Measurements from ENCODE around the gene ATP6V1F.

Gene ATP6V1F

DNA sequence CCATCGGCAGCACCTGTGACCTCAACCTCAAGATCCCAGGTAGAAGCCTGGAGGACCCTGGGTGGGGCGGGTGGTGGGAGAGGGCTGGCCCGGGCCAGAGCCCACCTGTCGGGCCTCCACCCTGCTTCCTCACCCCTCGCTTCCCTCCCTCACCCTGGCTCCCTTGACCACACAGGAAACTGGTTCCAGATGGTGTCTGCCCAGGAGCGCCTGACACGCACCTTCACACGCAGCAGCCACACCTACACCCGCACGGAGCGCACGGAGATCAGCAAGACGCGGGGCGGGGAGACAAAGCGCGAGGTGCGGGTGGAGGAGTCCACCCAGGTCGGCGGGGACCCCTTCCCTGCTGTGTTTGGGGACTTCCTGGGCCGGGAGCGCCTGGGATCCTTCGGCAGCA, 8.9 kb upstream of the ATP6V1F start:
- TF ChIP-seq, protein P1, sequence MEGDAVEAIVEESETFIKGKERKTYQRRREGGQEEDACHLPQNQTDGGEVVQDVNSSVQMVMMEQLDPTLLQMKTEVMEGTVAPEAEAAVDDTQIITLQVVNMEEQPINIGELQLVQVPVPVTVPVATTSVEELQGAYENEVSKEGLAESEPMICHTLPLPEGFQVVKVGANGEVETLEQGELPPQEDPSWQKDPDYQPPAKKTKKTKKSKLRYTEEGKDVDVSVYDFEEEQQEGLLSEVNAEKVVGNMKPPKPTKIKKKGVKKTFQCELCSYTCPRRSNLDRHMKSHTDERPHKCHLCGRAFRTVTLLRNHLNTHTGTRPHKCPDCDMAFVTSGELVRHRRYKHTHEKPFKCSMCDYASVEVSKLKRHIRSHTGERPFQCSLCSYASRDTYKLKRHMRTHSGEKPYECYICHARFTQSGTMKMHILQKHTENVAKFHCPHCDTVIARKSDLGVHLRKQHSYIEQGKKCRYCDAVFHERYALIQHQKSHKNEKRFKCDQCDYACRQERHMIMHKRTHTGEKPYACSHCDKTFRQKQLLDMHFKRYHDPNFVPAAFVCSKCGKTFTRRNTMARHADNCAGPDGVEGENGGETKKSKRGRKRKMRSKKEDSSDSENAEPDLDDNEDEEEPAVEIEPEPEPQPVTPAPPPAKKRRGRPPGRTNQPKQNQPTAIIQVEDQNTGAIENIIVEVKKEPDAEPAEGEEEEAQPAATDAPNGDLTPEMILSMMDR (conservative IDR thresholded peaks at IDR 0.05) = no peak
- no peak for TF ChIP-seq ZFX (IDR thresholded peaks at IDR 0.05)
- no peak overlapping the region for H3K27ac ChIP-seq

DNA sequence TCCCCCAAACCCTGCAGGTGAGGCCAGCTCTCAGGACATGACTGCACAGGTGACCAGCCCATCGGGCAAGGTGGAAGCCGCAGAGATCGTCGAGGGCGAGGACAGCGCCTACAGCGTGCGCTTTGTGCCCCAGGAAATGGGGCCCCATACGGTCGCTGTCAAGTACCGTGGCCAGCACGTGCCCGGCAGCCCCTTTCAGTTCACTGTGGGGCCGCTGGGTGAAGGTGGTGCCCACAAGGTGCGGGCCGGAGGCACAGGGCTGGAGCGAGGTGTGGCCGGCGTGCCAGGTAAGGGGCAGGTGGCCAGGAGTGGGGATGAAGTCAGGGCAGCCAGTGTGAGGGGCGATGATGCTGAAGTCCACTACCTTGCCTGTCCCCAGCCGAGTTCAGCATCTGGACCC, 8.3 kb upstream of the ATP6V1F start:
- TF ChIP-seq, protein P1 (conservative IDR thresholded peaks at IDR 0.05) = no peak
- TF ChIP-seq ZFX (IDR thresholded peaks at IDR 0.05) = no peak
- H3K27ac ChIP-seq = no peak overlapping the region

DNA sequence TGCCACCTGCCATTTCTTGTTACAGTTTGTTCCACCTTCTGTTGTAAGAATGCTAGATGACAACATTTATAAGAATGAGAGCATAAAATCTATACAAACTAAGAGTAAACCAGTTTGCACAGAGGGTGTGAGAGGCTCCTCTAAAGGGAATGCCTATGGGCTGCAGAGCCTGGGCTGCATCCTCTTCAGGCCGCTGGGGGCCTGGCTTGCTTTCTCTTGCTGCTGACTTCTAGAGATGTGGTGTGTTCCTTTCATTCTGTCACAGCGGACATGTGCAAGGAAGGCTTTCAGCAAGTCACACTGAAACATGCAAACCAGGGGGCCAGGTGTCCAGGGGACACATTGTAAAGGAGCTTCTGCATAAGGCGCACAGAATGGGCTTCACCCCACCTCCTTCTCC, 7.1 kb upstream of the ATP6V1F start:
- TF ChIP-seq ZFX (IDR thresholded peaks at IDR 0.05) = no peak
- TF ChIP-seq, protein P1 (conservative IDR thresholded peaks at IDR 0.05) = no peak
- H3K27ac ChIP-seq = no peak overlapping the region

DNA sequence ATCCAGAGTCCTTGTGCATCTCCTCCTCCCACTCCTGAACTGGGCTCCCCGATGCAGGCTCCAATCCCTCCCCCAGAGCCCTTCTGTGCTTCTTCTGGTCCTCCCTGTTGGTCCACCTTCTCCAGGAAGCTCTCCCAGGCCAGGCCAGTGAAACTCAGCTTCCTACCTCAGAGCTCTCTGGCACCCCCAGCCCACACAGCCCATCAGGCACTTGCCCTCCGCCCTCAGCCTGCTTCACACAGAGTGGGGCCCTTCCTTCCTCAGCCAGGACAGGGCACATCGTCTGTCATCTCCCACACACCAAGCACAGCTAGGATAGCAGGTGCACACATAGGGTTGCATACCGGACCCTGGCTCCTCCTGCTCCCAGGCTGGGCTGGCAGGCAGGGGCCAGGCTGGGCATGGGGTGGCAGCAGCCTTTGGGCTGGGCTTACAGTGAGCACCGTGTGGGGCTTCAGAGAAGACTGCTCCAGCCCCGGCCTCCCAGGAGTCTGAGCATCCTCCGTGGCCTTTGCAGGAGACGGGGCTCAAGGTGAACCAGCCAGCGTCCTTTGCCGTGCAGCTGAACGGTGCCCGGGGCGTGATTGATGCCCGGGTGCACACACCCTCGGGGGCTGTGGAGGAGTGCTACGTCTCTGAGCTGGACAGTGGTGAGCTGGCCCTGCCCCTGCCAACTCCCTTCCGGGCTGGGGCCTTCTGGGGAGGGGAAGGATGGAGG, 6.5 kb upstream of the ATP6V1F start:
- no peak overlapping the region for H3K27ac ChIP-seq
- no peak for TF ChIP-seq ZFX (IDR thresholded peaks at IDR 0.05)

DNA sequence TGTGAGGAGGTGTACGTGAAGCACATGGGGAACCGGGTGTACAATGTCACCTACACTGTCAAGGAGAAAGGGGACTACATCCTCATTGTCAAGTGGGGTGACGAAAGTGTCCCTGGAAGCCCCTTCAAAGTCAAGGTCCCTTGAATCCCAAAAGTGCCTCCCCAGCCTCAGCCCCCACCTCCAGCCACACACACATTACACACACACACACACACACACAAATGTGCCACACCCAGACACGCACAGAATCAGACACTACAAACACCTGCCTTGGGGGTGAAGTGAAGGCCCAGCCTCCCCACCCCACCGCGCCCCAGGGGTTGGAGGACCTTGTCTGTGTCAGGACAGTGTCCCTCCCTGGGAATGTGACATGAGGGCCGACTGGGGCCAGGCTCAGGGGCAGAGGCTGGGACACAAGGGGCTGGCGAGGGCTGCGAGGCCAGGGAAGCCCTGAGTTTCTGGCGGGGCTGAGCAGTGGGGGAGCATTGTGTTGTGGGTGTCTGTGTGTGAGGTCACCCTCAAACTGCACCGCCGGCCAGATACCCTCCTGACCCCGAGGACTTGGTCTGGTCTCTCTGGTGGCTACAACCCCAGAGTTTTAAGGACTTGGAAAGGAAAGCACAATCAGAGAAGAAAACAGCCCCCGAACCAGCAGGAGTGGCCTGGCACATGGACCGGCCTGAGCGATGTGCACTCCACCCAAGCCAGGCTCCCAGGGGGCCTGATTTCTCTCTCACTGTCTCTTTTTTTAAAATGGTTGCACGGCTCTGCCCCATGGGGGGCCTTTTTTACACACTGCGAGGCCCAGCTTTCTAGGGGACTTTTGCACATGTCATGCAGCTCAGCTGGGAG, 4.0 kb upstream of the ATP6V1F start:
- H3K27ac ChIP-seq = no peak overlapping the region
- TF ChIP-seq ZFX (IDR thresholded peaks at IDR 0.05) = no peak
- TF ChIP-seq, protein P1 (conservative IDR thresholded peaks at IDR 0.05) = no peak

DNA sequence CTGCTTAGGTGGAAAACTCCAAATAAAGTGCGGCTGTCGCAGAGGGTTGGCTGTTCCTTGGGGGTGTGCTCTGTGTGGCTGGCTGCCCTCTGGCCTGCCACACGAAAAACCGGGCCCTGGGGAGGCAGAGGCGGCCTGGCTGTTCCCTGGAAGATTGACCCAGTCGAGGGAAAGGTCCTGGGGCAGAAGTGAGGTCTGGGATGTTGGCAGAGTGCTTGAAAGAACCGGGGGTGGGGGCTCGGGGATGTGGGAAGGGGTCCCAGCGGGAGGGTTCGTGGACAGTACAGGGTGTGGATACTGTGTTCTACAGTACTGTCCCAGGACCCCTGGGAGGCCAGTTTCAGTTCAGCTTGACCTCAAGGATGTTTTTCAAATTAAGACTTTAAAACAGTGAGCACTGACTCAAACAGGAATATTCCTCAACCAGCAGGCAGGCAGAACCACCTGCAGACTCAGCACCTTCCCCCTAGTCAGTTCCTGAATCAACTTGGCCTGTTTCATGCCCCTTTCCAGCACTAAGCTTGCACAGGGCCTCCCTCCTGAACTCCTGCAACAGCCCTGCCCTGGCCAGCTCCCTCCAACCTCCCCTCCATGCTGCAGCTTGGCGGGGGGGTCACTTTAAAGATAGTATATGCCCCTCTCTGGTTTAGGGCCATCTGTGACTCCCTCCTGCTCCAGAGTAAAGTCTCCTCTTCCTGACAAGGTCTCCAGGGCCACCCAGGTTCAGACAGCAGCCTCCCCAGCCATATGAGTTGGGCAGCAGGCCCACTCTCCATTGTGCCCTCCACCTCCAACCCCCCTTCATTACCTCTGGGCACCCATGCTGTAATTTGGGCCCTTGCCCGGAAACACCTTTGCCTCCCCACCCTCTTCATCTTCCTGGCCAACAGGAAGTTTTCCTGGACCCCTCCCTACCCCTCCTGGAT, 3.2 kb upstream of the ATP6V1F start:
- TF ChIP-seq, protein P1 (conservative IDR thresholded peaks at IDR 0.05) = no peak
- TF ChIP-seq ZFX (IDR thresholded peaks at IDR 0.05) = 0 out of 2 replicates have a peak, but pooled peaks have one; percentile 11
- peak overlapping the region; percentile 47 for H3K27ac ChIP-seq
